Mesodermal cell (in vitro differentiated cells): Measurements from ENCODE around the gene SLC4A2.

Source experiments
- H3K27ac ChIP-seq: 2 replicates; pipeline ENCODE4 v1.7.0; 2013; ENCODE audit warnings: mild to moderate bottlenecking, low read depth, low read length, moderate library complexity; ENCODE audit not compliant: severe bottlenecking
- H3K36me3 ChIP-seq: 2 replicates; pipeline ENCODE4 v1.7.1; 2013; ENCODE audit warnings: mild to moderate bottlenecking, low read length, moderate library complexity; ENCODE audit not compliant: control insufficient read depth, insufficient read depth
- H3K4me1 ChIP-seq: one replicate; pipeline ENCODE4 v1.7.1; 2013; ENCODE audit warnings: mild to moderate bottlenecking, low read length; ENCODE audit not compliant: insufficient read depth, control insufficient read depth, poor library complexity, severe bottlenecking
- H3K4me3 ChIP-seq: 2 replicates; pipeline ENCODE4 v1.7.0; 2013; ENCODE audit warnings: low read length, control low read depth, mild to moderate bottlenecking; ENCODE audit not compliant: insufficient read depth, poor library complexity, severe bottlenecking; ENCODE audit errors: extremely low read depth
- H3K9me3 ChIP-seq: 2 replicates; pipeline ENCODE4 v1.7.1; 2013; ENCODE audit warnings: mild to moderate bottlenecking, low read length, moderate library complexity; ENCODE audit not compliant: control insufficient read depth
- WGBS, 2 experiments: methylation state at CpG; one replicate each; pipeline ENCODE4 v1.1.5; 2013; ENCODE audit warnings: missing lambda C conversion rate in 2 of 2; ENCODE audit not compliant: insufficient coverage in 2 of 2; 5-methylcytosine and 5-hydroxymethylcytosine counted together

The SLC4A2 gene

GRCh38 chr7:151057989-151058780 lies 1.2 kb upstream of the SLC4A2 start:
- WGBS, 2 experiments: 5 to 6% methylated on average over 34 to 36 of the region's 46 CpGs
- H3K4me3 ChIP-seq: peak overlapping the region; percentile 85

GRCh38 chr7:151058781-151059366 lies 515 bp upstream of the SLC4A2 start:
- peak overlapping the region; percentile 85 for H3K4me3 ChIP-seq
- H3K4me1 ChIP-seq: peaks cover 37% of the 10 kb centered on the region
- peak overlapping the region; percentile 96 for H3K27ac ChIP-seq
- no peaks in the 10 kb centered on the region for H3K9me3 ChIP-seq
- peaks cover 17% of the 10 kb centered on the region for H3K36me3 ChIP-seq
- WGBS, 2 experiments: 13 to 21% methylated on average over 15 of the region's 18 CpGs

More at GRCh38 chr7:151057989-151058780, 1.2 kb upstream of the SLC4A2 start:
- Histone ChIP-seq H3K4me1 (peaks cover 32% of the 10 kb centered on the region), H3K36me3 (peaks cover 13% of the 10 kb centered on the region), H3K27ac (peak overlapping the region; percentile 96), H3K9me3 (no peaks in the 10 kb centered on the region)

DNA sequence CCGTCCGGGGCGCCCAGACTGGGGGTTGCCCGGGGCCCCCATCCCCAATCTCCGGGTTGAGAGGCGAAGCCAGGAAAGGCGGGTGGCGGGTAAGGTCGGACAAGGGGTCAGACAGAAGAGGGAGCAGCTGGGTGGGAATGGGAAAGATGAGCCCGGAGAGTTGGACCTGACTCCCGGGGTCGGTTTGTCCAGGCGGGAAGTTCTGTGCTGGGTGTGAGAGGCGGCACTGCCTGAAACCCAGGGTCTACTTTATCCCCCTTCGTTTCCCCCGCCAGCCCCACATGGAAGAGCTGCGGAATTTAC lies 675 bp downstream of the SLC4A2 start:
- no peaks in the 10 kb centered on the region for H3K9me3 ChIP-seq
- H3K4me3 ChIP-seq: peak overlapping the region; percentile 85
- peaks cover 24% of the 10 kb centered on the region for H3K36me3 ChIP-seq
- 0% methylated on average over 2 to 7 of the region's 17 CpGs for WGBS, 2 experiments
- peaks cover 40% of the 10 kb centered on the region for H3K4me1 ChIP-seq
- H3K27ac ChIP-seq: no peak overlapping the region

DNA sequence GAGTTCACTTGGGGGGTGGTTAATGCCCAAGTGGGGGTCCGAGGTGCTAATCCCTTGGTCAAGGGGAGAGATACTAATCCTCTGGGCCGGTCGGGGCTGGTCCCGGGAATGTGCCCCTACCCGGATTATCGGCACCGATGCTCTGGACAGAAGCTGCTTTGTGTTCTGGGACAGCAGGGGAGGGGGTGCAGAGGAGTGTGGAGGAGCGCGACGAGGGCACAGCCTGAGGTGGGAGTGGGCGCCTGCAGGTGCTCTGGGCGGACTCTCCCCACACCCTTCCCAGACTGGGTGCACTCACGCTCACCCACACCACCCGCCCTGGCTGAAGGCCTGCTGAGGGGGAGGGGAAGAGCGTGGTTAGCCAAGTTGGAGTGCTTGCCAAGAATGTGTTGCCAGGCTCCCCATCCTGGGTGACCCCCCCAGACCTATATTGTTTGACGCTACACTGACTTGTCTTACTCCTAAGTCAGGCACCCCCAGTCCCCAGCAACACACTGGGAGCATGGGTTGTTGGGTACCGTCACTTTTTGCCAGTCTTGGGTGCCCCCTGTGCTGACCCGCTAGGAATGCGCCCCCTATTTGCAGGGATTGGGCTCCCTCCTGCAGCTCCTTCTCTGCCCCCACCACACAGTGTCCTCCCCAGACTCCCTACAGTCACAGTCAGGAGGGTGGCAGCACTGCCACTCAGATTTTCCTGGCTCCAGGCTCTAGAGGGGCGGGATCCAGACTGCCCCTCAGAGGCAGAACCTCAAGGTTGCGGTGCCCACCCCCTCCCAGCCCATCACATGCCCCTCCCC lies 1.2 kb downstream of the SLC4A2 start:
- Histone ChIP-seq H3K36me3 (peaks cover 30% of the 10 kb centered on the region), H3K4me3 (peak overlapping the region; percentile 85), H3K9me3 (no peaks in the 10 kb centered on the region), H3K4me1 (peaks cover 40% of the 10 kb centered on the region), H3K27ac (no peak overlapping the region)
- 5 to 15% methylated on average over 13 to 15 of the region's 21 CpGs for WGBS, 2 experiments

- Histone ChIP-seq H3K4me1 (peaks cover 40% of the 10 kb centered on the region), H3K9me3 (no peaks in the 10 kb centered on the region), H3K36me3 (peaks cover 38% of the 10 kb centered on the region), H3K27ac (peak overlapping the region; percentile 49), H3K4me3 (peak overlapping the region; percentile 85)
- WGBS, 2 experiments: 26 to 40% methylated on average over 23 to 32 of the region's 33 CpGs
Observed at GRCh38 chr7:151061213-151062110, 2.1 kb downstream of the SLC4A2 start.

DNA sequence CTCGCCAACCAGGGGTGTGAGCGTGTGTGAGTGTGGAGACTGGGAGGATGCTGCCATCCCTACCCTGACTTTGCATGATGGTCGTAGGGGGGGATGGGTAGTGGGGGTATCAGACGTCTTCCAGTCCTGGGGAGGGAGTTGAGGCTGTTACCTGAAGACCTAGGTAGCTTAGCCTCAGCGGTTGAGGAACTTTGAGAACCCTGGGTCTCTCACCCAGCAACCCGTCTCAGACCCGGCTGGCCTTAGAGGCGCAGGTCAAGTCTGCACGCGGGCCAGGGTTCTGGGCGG lies 2.7 kb downstream of the SLC4A2 start:
- H3K9me3 ChIP-seq: no peaks in the 10 kb centered on the region
- 6 to 17% methylated on average over 9 to 10 of the region's 11 CpGs for WGBS, 2 experiments
- peak overlapping the region; percentile 85 for H3K4me3 ChIP-seq
- H3K27ac ChIP-seq: no peak overlapping the region
- H3K36me3 ChIP-seq: peaks cover 42% of the 10 kb centered on the region
- peaks cover 38% of the 10 kb centered on the region for H3K4me1 ChIP-seq

- Histone ChIP-seq H3K9me3 (no peaks in the 10 kb centered on the region), H3K4me3 (peak overlapping the region; percentile 30), H3K27ac (peak overlapping the region; percentile 80), H3K36me3 (peaks cover 44% of the 10 kb centered on the region), H3K4me1 (peaks cover 41% of the 10 kb centered on the region)
- 3 to 8% methylated on average over 9 to 20 of the region's 43 CpGs for WGBS, 2 experiments
Observed at GRCh38 chr7:151062399-151063211, 3.2 kb downstream of the SLC4A2 start.

GRCh38 chr7:151063212-151063561 lies 3.8 kb downstream of the SLC4A2 start:
- 21 to 24% methylated on average over 8 to 9 of the region's 11 CpGs for WGBS, 2 experiments
- Histone ChIP-seq H3K4me1 (peaks cover 47% of the 10 kb centered on the region), H3K36me3 (peaks cover 49% of the 10 kb centered on the region), H3K4me3 (no peak overlapping the region), H3K27ac (no peak overlapping the region), H3K9me3 (no peaks in the 10 kb centered on the region)

DNA sequence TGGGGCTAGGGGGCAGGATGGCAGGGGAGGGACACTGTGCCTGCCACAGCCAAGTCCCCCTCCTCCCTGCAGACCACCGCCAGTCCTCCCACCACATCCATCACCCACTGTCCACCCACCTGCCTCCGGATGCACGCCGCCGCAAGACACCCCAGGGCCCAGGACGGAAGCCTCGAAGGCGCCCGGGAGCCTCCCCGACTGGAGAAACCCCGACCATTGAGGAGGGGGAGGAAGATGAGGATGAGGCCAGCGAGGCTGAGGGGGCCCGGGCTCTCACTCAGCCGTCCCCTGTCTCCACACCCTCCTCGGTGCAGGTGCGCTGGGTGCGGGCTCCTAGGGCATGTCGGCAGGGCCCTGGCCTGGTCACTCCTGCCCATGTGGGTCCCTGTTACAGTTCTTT lies 5.1 kb downstream of the SLC4A2 start:
- Histone ChIP-seq H3K9me3 (no peaks in the 10 kb centered on the region), H3K4me1 (peaks cover 41% of the 10 kb centered on the region), H3K36me3 (peaks cover 61% of the 10 kb centered on the region), H3K4me3 (no peak overlapping the region), H3K27ac (no peak overlapping the region)
- WGBS, 2 experiments: 93 to 98% methylated on average over 13 to 16 of the region's 18 CpGs

- H3K36me3 ChIP-seq: peaks cover 66% of the 10 kb centered on the region
- WGBS, 2 experiments: 96 to 100% methylated on average over 1 to 5 of the region's 6 CpGs
Observed at GRCh38 chr7:151064993-151065392, 5.6 kb downstream of the SLC4A2 start.

More at GRCh38 chr7:151064993-151065392, 5.6 kb downstream of the SLC4A2 start:
- Histone ChIP-seq H3K4me3 (no peak overlapping the region), H3K4me1 (peaks cover 41% of the 10 kb centered on the region), H3K9me3 (no peaks in the 10 kb centered on the region), H3K27ac (no peak overlapping the region)
